Activated T-helper 2 cell treated with anti-CD3 and anti-CD28 coated beads, Interferon-gamma antibody, Interleukin-2, Interleukin-4, amounts not matched to agents 10 μg/mL and 5 μg/mL and 100 μg/mL, durations not matched to agents 14 hours and 24 hours and 36 hours (primary cell): ENCODE results near the gene HAGHL. TPM values are rescaled to one million over a fixed set of nuclear protein-coding genes. Genes with fewer than 3 reads are reported as not detected.

Source experiments
- DNase-seq: peaks from one replicate; pipeline ENCODE4 v3.0.0; 2021; ENCODE audit warnings: low spot score
- H3K27ac Mint-ChIP-seq: one replicate; pipeline ENCODE4 v1.8.0; 2021; ENCODE audit warnings: mixed read lengths
- H3K27me3 Mint-ChIP-seq: one replicate; pipeline ENCODE4 v1.8.0; 2021; ENCODE audit warnings: low read depth, mixed read lengths
- H3K36me3 Mint-ChIP-seq: one replicate; pipeline ENCODE4 v1.8.0; 2021; ENCODE audit warnings: low read depth, mixed read lengths
- H3K4me1 Mint-ChIP-seq: one replicate; pipeline ENCODE4 v1.8.0; 2021; ENCODE audit warnings: low read depth, mixed read lengths
- H3K4me3 Mint-ChIP-seq: one replicate; pipeline ENCODE4 v1.8.0; 2021; ENCODE audit warnings: low read depth, mild to moderate bottlenecking, moderate library complexity, mixed read lengths
- H3K9me3 Mint-ChIP-seq: one replicate; pipeline ENCODE4 v1.8.0; 2021; ENCODE audit warnings: mixed read lengths
- intact Hi-C: fragments of 100-400 bp; cut with micrococcal nuclease; formaldehyde crosslinking; loops from one replicate; pipeline ENCODE4 v1.15.1; 2023
- total RNA-seq: library from RNA; stranded (reverse); gene quantifications from 2 replicates; pipeline ENCODE4 v1.2.3, GENCODE V29; 2022

Gene HAGHL
- total RNA-seq, 1 donor from 2014 or later = 18.5 TPM

DNA sequence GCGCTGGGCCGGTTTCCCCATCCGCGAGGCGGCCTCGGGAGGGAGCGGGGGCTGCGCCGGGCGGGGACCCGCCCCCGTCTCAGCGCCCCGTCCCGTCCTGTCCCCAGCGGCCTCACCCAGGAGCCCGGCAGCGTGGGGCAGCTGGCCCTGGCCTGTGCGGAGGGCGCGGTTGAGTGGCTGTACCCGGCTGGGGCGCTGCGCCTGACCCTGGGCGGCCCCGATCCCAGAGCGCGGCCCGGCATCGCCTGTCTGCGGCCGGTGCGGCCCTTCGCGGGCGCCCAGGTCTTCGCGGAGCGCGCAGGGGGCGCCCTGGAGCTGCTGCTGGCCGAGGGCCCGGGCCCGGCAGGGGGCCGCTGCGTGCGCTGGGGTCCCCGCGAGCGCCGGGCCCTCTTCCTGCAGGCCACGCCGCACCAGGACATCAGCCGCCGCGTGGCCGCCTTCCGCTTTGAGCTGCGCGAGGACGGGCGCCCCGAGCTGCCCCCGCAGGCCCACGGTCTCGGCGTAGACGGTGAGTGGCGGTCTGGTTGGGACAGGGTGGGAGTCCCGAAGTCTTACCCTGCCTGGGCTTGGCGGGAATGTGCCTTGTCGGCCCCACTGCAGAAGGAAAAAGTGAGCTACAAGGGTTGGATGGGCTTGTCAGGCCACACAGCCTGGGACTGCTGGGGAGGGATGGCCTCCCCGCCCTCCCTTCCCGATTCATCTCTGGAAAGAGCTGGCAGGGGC is 11.3 kb upstream of the HAGHL start:
- peaks cover 8% of the 10 kb centered on the region for H3K27me3 Mint-ChIP-seq
- H3K9me3 Mint-ChIP-seq = no peaks in the 10 kb centered on the region
- peak overlapping the region; percentile 65 for H3K4me3 Mint-ChIP-seq
- intact Hi-C loops = no loop called here
- H3K4me1 Mint-ChIP-seq = peaks cover 12% of the 10 kb centered on the region
- DNase-seq = no peak
- no peaks in the 10 kb centered on the region for H3K36me3 Mint-ChIP-seq
- no peak overlapping the region for H3K27ac Mint-ChIP-seq

DNA sequence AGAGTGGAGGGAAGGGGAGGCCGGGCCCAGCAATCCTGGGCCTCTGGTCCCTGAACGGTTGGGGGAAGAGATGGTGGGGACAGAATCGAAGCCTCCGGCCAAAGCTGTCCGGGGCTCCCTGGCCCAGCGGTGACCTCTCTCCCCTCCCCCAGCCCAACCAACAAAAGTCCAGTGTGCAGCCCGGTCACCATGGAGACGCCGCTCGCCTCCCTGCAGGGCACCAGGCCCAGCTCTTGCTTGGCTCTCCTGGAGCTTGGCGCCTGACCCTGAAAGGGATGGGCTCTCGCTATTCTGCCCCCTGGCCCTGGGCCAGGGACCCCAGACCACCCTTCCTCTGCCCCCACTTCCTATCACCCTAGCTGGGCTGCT is 10.7 kb upstream of the HAGHL start:
- no peak overlapping the region for H3K27ac Mint-ChIP-seq
- peak overlapping the region; percentile 65 for H3K4me3 Mint-ChIP-seq
- peaks cover 8% of the 10 kb centered on the region for H3K27me3 Mint-ChIP-seq
- H3K36me3 Mint-ChIP-seq = no peaks in the 10 kb centered on the region
- no peaks in the 10 kb centered on the region for H3K9me3 Mint-ChIP-seq
- intact Hi-C loops = no loop called here
- H3K4me1 Mint-ChIP-seq = peaks cover 12% of the 10 kb centered on the region
- DNase-seq = no peak

DNA sequence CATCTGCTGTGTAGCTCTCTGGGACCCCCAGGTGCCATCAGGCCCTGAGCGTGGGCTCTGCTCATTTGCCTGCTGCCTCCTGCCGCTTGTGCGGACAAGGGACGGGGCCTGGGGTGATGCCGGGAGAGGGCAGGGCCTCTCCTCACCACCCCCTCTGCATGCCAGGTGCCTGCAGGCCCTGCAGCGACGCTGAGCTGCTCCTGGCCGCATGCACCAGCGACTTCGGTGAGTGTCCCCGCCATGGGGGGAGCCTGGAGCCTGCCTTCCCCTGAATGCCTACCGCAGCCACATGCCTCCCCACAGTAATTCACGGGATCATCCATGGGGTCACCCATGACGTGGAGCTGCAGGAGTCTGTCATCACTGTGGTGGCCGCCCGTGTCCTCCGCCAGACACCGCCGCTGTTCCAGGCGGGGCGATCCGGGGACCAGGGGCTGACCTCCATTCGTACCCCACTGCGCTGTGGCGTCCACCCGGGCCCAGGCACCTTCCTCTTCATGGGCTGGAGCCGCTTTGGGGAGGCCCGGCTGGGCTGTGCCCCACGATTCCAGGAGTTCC is 10.1 kb upstream of the HAGHL start:
- Mint-ChIP-seq H3K27ac (no peak overlapping the region), H3K36me3 (no peaks in the 10 kb centered on the region), H3K9me3 (no peaks in the 10 kb centered on the region), H3K4me3 (peak overlapping the region; percentile 65), H3K4me1 (peaks cover 12% of the 10 kb centered on the region), H3K27me3 (peaks cover 8% of the 10 kb centered on the region)
- intact Hi-C loops = no loop called here
- no peak for DNase-seq

DNA sequence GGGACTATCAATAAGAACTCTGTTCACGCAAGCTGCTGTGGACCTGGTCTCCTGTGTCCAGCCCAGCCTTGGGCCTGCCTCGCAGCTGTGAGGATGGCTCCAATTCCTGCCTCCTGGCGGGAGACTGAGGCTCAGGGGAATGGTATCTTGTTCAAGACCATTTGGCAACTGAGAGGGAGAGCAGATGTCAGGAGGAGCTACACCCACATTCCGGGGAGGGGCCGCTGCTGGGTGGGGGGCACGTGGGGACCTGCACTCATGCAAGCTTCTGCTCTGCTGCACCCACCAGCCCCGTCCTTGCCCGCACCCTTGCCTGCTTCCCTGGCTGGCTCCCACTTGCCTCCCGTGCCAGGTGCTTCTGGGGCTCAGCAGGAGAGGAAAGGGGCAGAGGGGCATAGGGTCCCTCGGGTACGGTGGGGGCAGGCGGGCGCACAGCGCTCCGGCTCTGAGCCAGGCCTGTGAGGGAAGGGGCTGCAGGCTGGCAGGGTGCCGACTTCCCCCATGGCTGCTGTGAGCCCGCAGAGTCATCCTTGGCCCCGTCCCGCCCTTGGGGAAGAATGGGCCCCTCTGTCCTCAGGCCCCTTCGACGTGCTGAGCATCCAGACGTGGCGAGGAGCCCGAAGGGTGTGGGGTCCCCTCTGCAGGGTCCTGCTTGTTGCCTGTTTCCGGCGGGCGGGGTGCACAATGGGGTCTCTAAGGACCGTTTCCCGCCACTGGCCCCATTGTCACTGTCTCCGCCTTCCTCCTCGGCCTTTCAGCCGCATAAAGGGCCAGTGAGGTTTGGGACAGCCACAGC is 9.3 kb upstream of the HAGHL start:
- peaks cover 12% of the 10 kb centered on the region for H3K4me1 Mint-ChIP-seq
- H3K27ac Mint-ChIP-seq = no peak overlapping the region
- H3K4me3 Mint-ChIP-seq = no peak overlapping the region
- H3K9me3 Mint-ChIP-seq = no peaks in the 10 kb centered on the region
- intact Hi-C loops = no loop called here
- no peaks in the 10 kb centered on the region for H3K36me3 Mint-ChIP-seq
- DNase-seq = no peak
- peaks cover 6% of the 10 kb centered on the region for H3K27me3 Mint-ChIP-seq

DNA sequence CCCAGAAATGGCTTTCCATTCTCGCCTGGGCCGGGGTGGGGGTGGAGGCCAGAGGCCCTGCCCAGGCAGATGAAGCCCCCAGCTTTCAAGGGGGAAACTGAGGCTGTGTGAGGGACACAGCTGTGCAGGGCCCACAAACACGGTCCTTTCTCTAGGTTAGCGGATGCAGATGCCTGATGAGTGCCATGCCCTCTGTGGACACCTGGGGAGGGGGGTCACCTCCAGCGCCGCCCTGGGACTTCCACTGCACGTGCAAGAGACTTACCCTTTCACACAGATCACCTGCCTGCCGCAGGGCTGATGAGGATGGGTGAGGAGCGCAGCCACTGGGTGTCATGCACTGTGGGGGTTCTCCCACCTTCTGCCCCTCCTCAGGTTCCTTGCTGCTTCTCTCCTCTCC is 8.5 kb upstream of the HAGHL start:
- Mint-ChIP-seq H3K36me3 (no peaks in the 10 kb centered on the region), H3K9me3 (no peaks in the 10 kb centered on the region), H3K27ac (no peak overlapping the region), H3K4me1 (peaks cover 10% of the 10 kb centered on the region), H3K4me3 (no peak overlapping the region), H3K27me3 (peaks cover 4% of the 10 kb centered on the region)
- intact Hi-C loops = no loop called here
- DNase-seq = no peak

DNA sequence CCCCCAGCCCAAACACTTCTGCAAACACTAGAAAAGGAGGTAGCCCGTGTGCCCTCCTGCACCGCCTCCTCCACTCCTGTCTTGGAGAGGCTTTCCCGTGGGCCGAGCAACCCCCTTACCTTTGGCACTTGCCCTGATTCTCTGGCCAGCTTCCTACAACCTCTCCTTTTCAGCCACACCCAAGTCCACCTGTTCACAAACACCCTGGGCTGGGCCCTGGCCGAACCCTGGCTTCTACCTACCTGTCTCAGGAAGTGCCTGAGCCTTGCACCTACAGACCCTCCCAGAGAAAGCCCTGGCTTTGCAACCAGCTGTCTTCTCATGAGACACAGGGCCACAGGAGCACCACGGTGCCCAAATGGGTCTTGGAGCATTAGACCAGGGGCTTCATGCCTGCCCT is 8.0 kb upstream of the HAGHL start:
- Mint-ChIP-seq H3K4me1 (peaks cover 10% of the 10 kb centered on the region), H3K27ac (no peak overlapping the region), H3K36me3 (no peaks in the 10 kb centered on the region), H3K9me3 (no peaks in the 10 kb centered on the region), H3K4me3 (peak overlapping the region; percentile 71), H3K27me3 (peaks cover 4% of the 10 kb centered on the region)
- intact Hi-C loops = no loop called here
- DNase-seq = no peak

DNA sequence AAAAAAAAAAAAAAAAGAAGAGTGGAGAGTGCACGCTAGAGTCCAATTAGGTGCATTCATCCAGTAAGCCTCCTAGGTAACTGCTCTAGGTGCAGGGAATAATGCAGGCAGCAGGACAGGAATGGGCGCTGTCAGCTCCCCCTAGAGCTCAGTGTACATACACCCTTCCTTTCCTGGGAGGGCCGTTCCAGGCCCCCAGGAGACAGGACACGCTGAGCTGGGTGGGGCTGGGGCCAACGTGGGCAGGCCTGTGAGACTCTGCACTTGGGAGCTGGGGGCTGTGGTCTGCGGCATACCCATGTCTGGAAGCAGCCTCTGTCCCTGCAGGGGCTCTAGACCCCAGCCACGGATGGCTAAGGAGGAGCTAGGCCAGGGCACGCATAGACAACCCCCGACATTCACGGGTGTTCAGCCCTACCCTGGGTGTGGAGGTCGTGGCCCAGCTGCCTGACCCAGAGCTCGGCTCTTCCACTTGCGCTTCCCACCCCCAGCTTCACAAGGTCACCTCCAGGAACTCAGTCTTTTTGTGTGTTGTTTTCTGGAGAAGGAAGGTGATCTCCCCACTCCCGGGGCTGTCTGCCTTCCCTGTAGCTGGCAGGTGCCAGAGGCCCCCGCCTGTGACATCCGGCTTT is 7.0 kb upstream of the HAGHL start:
- no peaks in the 10 kb centered on the region for H3K9me3 Mint-ChIP-seq
- DNase-seq = no peak
- peaks cover 10% of the 10 kb centered on the region for H3K4me1 Mint-ChIP-seq
- H3K4me3 Mint-ChIP-seq = peak overlapping the region; percentile 71
- intact Hi-C loops = loop anchor here (1.0 kb wide), 1 partner anchor 21 kb away; no protein-coding TSS in a partner anchor
- H3K36me3 Mint-ChIP-seq = no peaks in the 10 kb centered on the region
- H3K27ac Mint-ChIP-seq = peak overlapping the region; percentile 19
- H3K27me3 Mint-ChIP-seq = peaks cover 4% of the 10 kb centered on the region

DNA sequence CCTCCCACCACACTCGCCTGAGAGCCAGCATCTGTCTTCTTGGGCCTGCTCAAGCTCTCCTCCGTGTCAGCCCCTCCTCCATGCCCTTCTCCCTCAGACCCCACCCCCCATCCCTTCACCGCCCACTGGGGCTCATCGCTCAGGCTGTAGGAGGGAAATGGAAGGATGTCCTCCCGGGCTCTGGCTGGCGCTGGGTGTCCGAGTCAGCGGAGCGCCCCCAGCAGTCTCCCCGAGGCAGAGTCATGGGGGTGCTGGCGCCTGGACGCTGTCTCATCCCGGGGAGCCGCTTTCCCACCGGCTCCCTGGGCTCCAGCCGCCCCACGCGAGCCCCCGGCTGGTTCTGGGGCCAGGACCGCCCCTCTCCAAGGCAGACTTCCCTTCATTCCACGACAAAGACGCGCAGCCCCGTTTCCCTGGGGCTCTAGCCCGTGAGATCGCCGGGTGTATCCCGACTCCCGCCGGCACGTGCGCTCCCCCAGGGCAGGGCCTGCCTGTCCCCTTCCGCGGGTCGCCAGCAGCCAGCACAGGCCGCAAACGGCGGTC is 6.4 kb upstream of the HAGHL start:
- Mint-ChIP-seq H3K4me1 (peaks cover 10% of the 10 kb centered on the region), H3K27me3 (peaks cover 4% of the 10 kb centered on the region), H3K27ac (peak overlapping the region; percentile 19)

DNA sequence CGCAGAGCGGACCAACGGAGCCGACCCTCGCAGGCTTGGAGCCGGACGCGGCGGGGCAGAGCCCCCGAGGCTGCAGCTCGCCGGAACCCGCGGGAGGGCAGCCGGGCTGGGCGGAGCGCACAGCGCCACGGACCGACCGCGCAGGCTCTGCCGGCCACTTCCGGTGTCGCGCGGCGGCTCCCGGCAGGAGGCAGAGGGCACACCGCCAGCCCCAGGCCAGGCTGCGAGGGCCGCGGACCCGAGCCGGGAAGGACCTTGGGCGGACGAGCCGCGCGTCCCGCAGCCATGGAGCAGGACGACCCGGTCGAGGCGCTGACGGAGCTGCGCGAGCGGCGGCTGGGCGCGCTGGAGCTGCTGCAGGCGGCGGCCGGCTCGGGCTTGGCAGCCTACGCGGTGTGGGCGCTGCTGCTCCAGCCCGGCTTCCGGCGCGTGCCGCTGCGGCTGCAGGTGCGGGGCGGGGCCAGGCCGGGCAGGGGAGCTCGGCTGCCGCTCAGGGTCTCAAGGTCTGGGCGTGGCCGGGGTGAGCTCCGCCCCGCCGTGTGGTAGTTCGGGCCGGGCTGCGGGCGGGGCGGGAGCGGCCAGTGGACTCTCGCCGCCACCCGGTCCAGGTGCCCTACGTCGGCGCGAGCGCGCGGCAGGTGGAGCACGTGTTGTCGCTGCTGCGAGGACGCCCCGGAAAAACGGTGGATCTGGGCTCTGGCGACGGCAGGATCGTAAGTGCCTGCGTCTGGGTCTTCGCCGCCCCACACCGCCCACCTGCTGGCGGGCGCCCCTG is 5.7 kb upstream of the HAGHL start, which contains the start of gene ANTKMT:
ANTKMT (plus strand) TSS at position 157 of the 775 bp plus-strand sequence; CDS start at position 286, 129 bp downstream.
- H3K9me3 Mint-ChIP-seq = no peaks in the 10 kb centered on the region
- peak within 1 kb of the TSS; percentile 19 for H3K27ac Mint-ChIP-seq
- H3K4me3 Mint-ChIP-seq = peak within 1 kb of the TSS; percentile 71
- H3K27me3 Mint-ChIP-seq = peaks cover 3% of the 10 kb centered on the region
- H3K36me3 Mint-ChIP-seq = no peaks in the 10 kb centered on the region
- peak; percentile 72 for DNase-seq
- intact Hi-C loops = loop anchor here (1.0 kb wide), 1 partner anchor 20 kb away; no protein-coding TSS in a partner anchor
- H3K4me1 Mint-ChIP-seq = peaks cover 10% of the 10 kb centered on the region

More for the DNA sequence above, 6.4 kb upstream of the HAGHL start:
- intact Hi-C loops = loop anchor here (1.0 kb wide), 1 partner anchor 21 kb away; no protein-coding TSS in a partner anchor
- Mint-ChIP-seq H3K9me3 (no peaks in the 10 kb centered on the region), H3K36me3 (no peaks in the 10 kb centered on the region), H3K4me3 (peak overlapping the region; percentile 71)
- peak; percentile 33 for DNase-seq

DNA sequence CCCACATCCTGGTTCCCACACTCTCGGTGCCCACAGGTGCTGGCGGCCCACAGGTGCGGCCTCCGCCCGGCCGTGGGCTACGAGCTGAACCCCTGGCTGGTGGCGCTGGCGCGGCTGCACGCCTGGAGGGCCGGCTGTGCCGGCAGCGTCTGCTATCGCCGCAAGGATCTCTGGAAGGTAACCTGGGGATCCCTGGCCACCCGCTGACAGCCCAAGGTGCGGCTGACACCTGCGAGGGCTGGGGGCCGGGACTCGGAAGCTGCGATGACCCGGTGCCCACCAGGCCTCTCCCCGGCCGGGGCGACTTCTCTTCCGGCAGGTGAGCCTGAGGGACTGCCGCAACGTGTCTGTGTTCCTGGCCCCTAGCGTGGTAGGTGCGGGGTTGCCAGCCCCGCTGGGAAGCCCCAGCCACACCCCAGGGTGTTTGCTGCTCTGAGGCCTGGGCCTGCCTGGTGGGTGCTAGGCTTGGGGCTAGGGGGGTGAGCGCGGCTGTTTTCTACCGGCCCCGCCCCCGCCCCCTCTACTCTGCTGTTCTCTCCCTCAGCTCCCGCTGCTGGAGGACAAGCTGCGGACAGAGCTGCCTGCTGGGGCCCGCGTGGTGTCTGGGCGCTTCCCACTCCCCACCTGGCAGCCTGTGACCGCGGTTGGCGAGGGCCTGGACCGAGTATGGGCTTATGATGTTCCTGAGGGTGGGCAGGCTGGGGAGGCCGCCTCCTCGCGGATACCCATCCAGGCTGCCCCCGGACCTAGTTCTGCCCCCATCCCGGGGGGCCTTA is 5.0 kb upstream of the HAGHL start:
- Mint-ChIP-seq H3K27ac (no peak overlapping the region), H3K9me3 (no peaks in the 10 kb centered on the region), H3K4me1 (peaks cover 8% of the 10 kb centered on the region), H3K27me3 (no peaks in the 10 kb centered on the region), H3K4me3 (peak overlapping the region; percentile 62), H3K36me3 (no peaks in the 10 kb centered on the region)
- no peak for DNase-seq
- intact Hi-C loops = no loop called here

DNA sequence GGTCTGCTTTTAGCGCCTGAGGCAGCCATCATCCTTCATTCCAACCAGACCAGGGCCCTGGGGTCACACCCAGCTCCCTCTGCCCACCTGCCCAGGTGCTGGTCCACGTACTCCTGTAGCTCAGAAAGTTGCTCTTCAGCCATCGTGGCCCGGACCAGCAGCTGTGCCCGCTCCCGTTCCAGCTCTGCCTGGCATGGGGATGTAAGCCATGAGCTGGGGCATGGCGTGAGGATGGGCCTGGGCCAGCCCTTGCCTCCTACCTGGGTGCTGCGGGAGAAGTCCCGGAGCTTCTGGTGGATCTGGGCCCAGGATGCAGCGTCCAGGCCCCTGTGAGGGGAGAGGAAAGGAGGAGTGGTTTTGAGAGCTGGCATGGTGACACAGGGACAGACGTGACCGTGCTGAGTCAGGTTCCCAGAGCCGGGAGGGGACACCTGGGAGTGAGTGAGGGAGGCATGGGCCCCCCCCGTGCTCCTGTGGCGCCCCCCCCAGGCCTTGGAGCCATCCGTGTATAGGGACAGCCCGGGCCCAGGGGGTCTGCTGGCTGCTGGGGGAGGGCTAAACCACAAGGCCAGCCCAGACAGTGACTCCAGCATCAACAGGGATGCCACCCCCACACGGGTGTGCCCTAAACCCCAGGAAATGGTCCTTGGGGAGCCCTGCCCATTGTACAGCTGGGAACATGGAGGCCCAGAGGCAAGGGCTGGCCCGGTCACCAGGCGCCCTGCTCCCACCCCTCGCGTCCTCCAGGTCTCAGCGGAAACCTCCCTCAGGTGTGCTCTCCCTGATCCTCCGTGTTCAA is 3.9 kb upstream of the HAGHL start:
- intact Hi-C loops = no loop called here
- Mint-ChIP-seq H3K27ac (no peak overlapping the region), H3K27me3 (no peaks in the 10 kb centered on the region), H3K9me3 (no peaks in the 10 kb centered on the region), H3K36me3 (no peaks in the 10 kb centered on the region), H3K4me1 (peaks cover 8% of the 10 kb centered on the region), H3K4me3 (peak overlapping the region; percentile 45)
- DNase-seq = no peak
